Measurements from ENCODE around the gene SLC25A29.

- TF ChIP-seq CTCF (tag by site-specific recombination; IDR thresholded peaks at IDR 0.05) (no peak), GLI2 (tag by site-specific recombination; IDR thresholded peaks at IDR 0.05; ENCODE audit: borderline replicate concordance, low read depth) (no peak), ZNF274 (IDR thresholded peaks at IDR 0.05; ENCODE audit: low read length) (no peak), ZNF274 (tag by site-specific recombination; IDR thresholded peaks at IDR 0.05; ENCODE audit: borderline replicate concordance) (no peak), ZNF585B (tag by site-specific recombination; IDR thresholded peaks at IDR 0.05) (no peak), ZNF654 (tag by site-specific recombination; IDR thresholded peaks at IDR 0.05; ENCODE audit: low read depth) (no peak), ZNF280D (tag by site-specific recombination; IDR thresholded peaks at IDR 0.05) (no peak)
Measured at GRCh38 chr14:100330007-100330344, 23.7 kb upstream of the SLC25A29 start.
